Measurements from ENCODE around the gene SHISAL1. TPM values are rescaled to one million over a fixed set of nuclear protein-coding genes. Genes with fewer than 3 reads are reported as not detected.

Gene SHISAL1
- total RNA-seq, 1 donor from 2014 or later = 7.6 TPM

GRCh38 chr22:44342347-44342956 is 29.7 kb upstream of the SHISAL1 start:
- intact Hi-C loops (cut with DNase I) = no loop called here
- no peak for DNase-seq (ENCODE audit: extremely low spot score in 2 of 2)
- H3K4me1 ChIP-seq = peaks cover 19% of the 10 kb centered on the region
- H3K27me3 ChIP-seq = no peaks in the 10 kb centered on the region
- H3K27ac ChIP-seq = peak overlapping the region; percentile 76
- TF ChIP-seq POLR2A (IDR thresholded peaks at IDR 0.05) (no peak), POLR2AphosphoS5 (IDR thresholded peaks at IDR 0.05; ENCODE audit: insufficient read depth in 1 of 2, low read depth in 1 of 2) (no peak)
- TF ChIP-seq, protein P1, sequence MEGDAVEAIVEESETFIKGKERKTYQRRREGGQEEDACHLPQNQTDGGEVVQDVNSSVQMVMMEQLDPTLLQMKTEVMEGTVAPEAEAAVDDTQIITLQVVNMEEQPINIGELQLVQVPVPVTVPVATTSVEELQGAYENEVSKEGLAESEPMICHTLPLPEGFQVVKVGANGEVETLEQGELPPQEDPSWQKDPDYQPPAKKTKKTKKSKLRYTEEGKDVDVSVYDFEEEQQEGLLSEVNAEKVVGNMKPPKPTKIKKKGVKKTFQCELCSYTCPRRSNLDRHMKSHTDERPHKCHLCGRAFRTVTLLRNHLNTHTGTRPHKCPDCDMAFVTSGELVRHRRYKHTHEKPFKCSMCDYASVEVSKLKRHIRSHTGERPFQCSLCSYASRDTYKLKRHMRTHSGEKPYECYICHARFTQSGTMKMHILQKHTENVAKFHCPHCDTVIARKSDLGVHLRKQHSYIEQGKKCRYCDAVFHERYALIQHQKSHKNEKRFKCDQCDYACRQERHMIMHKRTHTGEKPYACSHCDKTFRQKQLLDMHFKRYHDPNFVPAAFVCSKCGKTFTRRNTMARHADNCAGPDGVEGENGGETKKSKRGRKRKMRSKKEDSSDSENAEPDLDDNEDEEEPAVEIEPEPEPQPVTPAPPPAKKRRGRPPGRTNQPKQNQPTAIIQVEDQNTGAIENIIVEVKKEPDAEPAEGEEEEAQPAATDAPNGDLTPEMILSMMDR (IDR thresholded peaks at IDR 0.05) = no peak
- H3K36me3 ChIP-seq = no peaks in the 10 kb centered on the region
- H3K9me3 ChIP-seq = no peaks in the 10 kb centered on the region
- no peak overlapping the region for H3K4me3 ChIP-seq

DNA sequence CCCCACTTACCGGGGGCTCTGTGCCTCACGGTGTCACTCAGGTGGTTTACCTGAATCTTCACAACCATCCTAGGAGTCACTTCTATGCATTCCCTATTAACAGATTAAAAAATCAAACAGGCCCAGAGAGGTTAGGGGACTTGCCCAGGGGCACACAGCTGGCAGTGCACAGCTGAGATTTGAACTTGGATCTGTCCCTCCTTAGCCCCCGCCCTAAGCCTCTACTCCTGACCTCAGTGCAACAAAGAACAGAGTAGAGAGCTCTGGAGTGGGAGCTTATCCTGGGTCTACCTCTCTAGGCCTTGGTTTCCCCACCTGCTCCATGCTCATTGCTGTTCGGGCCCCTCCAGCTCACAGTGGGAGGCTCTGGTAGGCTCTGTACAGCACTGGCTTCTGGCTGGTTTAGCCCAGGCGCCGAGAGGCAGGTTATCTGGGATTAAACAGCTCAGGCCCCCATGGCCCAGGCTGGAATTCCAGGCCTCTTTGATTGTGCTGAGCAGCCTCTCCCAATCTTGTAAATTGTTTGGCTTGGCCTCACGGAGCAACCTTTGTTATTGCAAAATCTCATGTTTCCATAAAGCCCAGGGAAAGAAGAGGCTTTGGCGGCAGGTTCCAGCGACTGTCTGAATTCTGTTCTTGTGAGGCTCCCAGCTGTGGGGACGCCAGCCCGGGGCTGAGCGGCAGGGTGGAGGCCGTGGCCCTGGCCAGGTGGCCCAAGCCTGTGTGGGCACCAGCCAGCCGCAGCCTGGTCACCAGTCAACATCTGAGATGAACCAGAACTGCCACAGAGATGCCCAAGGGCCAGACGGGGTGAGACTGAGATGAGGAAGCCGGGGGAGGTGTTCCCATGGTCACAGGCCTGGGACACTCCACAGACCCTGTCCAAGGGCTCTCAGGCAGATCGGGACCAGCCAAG is 28.9 kb upstream of the SHISAL1 start:
- Histone ChIP-seq H3K27me3 (no peaks in the 10 kb centered on the region), H3K4me3 (no peak overlapping the region), H3K4me1 (peaks cover 19% of the 10 kb centered on the region), H3K9me3 (no peaks in the 10 kb centered on the region), H3K27ac (peak overlapping the region; percentile 76), H3K36me3 (no peaks in the 10 kb centered on the region)
- TF ChIP-seq, protein P1 (IDR thresholded peaks at IDR 0.05) = no peak
- TF ChIP-seq POLR2A (IDR thresholded peaks at IDR 0.05) (no peak), POLR2AphosphoS5 (IDR thresholded peaks at IDR 0.05; ENCODE audit: insufficient read depth in 1 of 2, low read depth in 1 of 2) (peak; percentile 29 to 59)
- DNase-seq (ENCODE audit: extremely low spot score in 2 of 2) = no peak
- intact Hi-C loops (cut with DNase I) = no loop called here

DNA sequence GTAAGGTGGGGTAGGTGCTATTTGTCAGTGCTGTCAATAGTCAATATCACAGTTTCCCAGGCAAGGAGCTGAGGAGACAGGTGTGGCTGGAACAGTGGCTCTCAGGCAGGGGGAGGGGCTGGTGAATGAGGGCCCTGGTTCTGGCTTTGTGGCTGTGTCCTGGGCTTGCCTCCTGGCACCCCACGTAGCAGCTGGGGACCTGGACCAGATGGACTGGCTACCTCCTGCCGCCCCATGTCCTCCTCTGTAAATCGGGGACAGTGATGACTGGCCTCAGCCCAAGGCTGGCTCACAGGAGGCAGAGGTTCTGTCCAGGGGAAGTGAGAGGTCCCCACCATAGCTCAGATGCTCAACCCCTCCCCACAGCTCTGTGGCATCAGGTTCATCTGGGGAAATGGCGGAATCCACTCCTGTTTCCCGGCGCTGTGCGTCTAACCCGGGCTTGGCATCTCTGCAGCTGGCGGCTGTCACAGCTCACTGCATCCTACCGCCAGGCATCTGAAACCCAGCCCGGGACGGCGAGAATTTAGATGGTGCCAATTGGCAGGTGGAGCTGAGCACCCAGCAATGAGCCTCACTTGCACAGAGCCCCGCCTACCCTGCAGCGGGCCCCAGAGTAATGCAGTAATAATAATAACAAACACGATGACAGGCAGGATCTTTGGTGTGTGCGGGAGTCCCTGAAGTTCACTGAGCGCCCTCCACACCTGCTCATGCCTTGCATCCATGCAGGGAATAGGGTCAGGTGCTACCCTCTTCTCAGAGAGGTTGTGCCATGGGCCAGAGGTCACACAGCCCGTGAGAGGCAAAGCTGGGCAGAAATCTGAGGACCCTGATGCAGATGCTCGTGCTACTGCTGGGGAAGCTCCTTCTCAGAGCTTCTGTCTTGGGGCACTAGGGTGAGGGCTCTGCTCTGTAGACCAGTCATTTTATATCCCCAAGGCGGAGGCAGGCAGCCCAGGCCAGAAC is 27.8 kb upstream of the SHISAL1 start:
- H3K4me3 ChIP-seq = no peak overlapping the region
- H3K4me1 ChIP-seq = peaks cover 19% of the 10 kb centered on the region
- DNase-seq (ENCODE audit: extremely low spot score in 2 of 2) = no peak
- H3K27me3 ChIP-seq = no peaks in the 10 kb centered on the region
- H3K36me3 ChIP-seq = no peaks in the 10 kb centered on the region
- intact Hi-C loops (cut with DNase I) = no loop called here
- TF ChIP-seq, protein P1 (IDR thresholded peaks at IDR 0.05) = no peak
- no peak for TF ChIP-seq POLR2A (IDR thresholded peaks at IDR 0.05)
- no peak for TF ChIP-seq POLR2AphosphoS5 (IDR thresholded peaks at IDR 0.05; ENCODE audit: insufficient read depth in 1 of 2, low read depth in 1 of 2)
- no peaks in the 10 kb centered on the region for H3K9me3 ChIP-seq
- peak overlapping the region; percentile 76 for H3K27ac ChIP-seq

GRCh38 chr22:44338906-44339305 is 26.2 kb upstream of the SHISAL1 start:
- no peaks in the 10 kb centered on the region for H3K36me3 ChIP-seq
- H3K9me3 ChIP-seq = no peaks in the 10 kb centered on the region
- H3K27me3 ChIP-seq = no peaks in the 10 kb centered on the region
- intact Hi-C loops (cut with DNase I) = no loop called here
- no peak overlapping the region for H3K4me3 ChIP-seq
- H3K27ac ChIP-seq = no peak overlapping the region
- no peak for DNase-seq (ENCODE audit: extremely low spot score in 2 of 2)
- TF ChIP-seq POLR2AphosphoS5 (IDR thresholded peaks at IDR 0.05; ENCODE audit: insufficient read depth in 1 of 2, low read depth in 1 of 2) (no peak), POLR2A (IDR thresholded peaks at IDR 0.05) (no peak)
- TF ChIP-seq, protein P1 (IDR thresholded peaks at IDR 0.05) = no peak
- H3K4me1 ChIP-seq = peaks cover 19% of the 10 kb centered on the region
